ENCODE measurements around the gene KCTD15. TPM values are rescaled to one million over a fixed set of nuclear protein-coding genes. Genes with fewer than 3 reads are reported as not detected.

The KCTD15 gene
- total and polyA plus RNA-seq, 2 of the 4 experiments (the other 2 are of a cell fraction) = 16.3 to 19.6 TPM

DNA sequence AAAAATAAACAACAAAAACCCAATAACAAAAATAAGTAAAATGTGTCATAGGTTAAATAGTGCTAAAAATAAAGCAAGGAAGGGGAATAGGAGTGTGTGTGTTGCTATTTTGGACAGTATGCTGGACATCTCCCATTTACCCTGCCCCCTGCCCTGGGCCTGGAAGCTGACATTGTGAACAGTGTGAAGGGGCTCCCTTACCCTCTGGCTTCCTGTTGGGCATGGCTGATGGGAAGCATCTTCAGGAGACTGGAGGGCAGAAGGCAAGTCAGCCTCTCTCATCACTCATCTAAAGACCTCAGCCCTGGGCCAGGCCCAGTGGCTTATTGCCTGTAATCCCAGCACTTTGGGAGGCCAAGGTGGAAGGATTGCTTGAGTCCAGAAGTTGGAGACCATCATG lies 26.7 kb downstream of the KCTD15 start:
- in situ Hi-C loops (cut with MboI; ENCODE audit: low sequenced_read_pairs) (no loop called here), intact Hi-C loops (cut with micrococcal nuclease) (no loop called here)

More for the DNA sequence above, 26.7 kb downstream of the KCTD15 start:
- no peak overlapping the region for H3K23ac ChIP-seq (ENCODE audit: low read depth, low read length)
- POLR2A ChIA-PET (ENCODE audit: unreplicated experiment) = no interaction called here
- H3K36me3 ChIP-seq (ENCODE audit: control insufficient read depth, insufficient read depth, low read length) = no peaks in the 10 kb centered on the region
- H2AK9ac ChIP-seq (replicated peaks; ENCODE audit: low read depth, low read length, poor library complexity) = no peak overlapping the region
- no peak for DNase-seq
- no peak overlapping the region for H4K8ac ChIP-seq (ENCODE audit: low read depth in 2 of 2, low read length in 2 of 2)
- BruUV-seq (replicated peaks) = no TSS peak
- no peak overlapping the region for H3K18ac ChIP-seq (ENCODE audit: low read depth, low read length)
- no peak overlapping the region for H4K91ac ChIP-seq (ENCODE audit: insufficient read depth, low read depth, low read length)
- H2BK15ac ChIP-seq (ENCODE audit: low read depth, low read length) = no peak overlapping the region
- H3K4me1 ChIP-seq (ENCODE audit: control insufficient read depth, insufficient read depth, low read length) = no peaks in the 10 kb centered on the region; the same call in 1 of the 2 replicates
- no peak overlapping the region for H3K56ac ChIP-seq (ENCODE audit: extremely low read depth, insufficient read depth, low read length)
- ATAC-seq (ENCODE audit: low read depth) = no peak
- no peak overlapping the region for H2AFZ ChIP-seq (replicated peaks; ENCODE audit: low read length, poor library complexity)
- H3K14ac ChIP-seq (replicated peaks; ENCODE audit: low read depth, low read length) = no peak overlapping the region
- no peaks in the 10 kb centered on the region for H3K79me1 ChIP-seq (ENCODE audit: low read depth in 1 of 2, low read length in 2 of 2)
- H3K9me3 ChIP-seq (ENCODE audit: control insufficient read depth, insufficient read depth, low read length) = no peaks in the 10 kb centered on the region
- no peak overlapping the region for H4K5ac ChIP-seq (ENCODE audit: low read depth, low read length)
- H3K27ac ChIP-seq (ENCODE audit: insufficient read depth, low read length) = no peak overlapping the region
- CTCF ChIA-PET = interaction anchor here (0.6 kb wide), 1 partner anchor 21 kb away, joined by 5 read pairs; no protein-coding TSS in a partner anchor
- no peak overlapping the region for H3K4ac ChIP-seq (ENCODE audit: low read depth, low read length)
- no peak overlapping the region for H2BK20ac ChIP-seq (ENCODE audit: low read depth, low read length)
- H4K20me1 ChIP-seq (ENCODE audit: insufficient read depth, low read length) = no peaks in the 10 kb centered on the region
- H2BK5ac ChIP-seq (ENCODE audit: low read depth, low read length, poor library complexity, severe bottlenecking) = no peak overlapping the region
- no peak overlapping the region for H2AK5ac ChIP-seq (ENCODE audit: low read depth, low read length)
- H3K4me3 ChIP-seq (ENCODE audit: insufficient read depth, low read depth, low read length) = no peak overlapping the region
- TF ChIP-seq BHLHE40 (IDR thresholded peaks at IDR 0.05; ENCODE audit: low read depth, low read length) (no peak), MXI1 (IDR thresholded peaks at IDR 0.05; ENCODE audit: borderline replicate concordance, low read depth, low read length) (no peak), POLR2A (IDR thresholded peaks at IDR 0.05; ENCODE audit: low read depth, low read length) (no peak), CEBPB (IDR thresholded peaks at IDR 0.05; ENCODE audit: low read depth, low read length) (no peak), RAD21 (IDR thresholded peaks at IDR 0.05; ENCODE audit: low read length) (no peak)
- no peak overlapping the region for H2BK120ac ChIP-seq (ENCODE audit: low read depth, low read length)
- dilution Hi-C loops (cut with HindIII; ENCODE audit: low sequenced_read_pairs, unreplicated experiment) = no loop called here
- H3K27me3 ChIP-seq (ENCODE audit: control insufficient read depth, insufficient read depth, low read length) = no peaks in the 10 kb centered on the region
- no peak overlapping the region for H3K9ac ChIP-seq (ENCODE audit: low read depth, low read length)
- H3K9me1 ChIP-seq (ENCODE audit: insufficient read depth, low read length) = no peaks in the 10 kb centered on the region
- no peak overlapping the region for H3K4me2 ChIP-seq (ENCODE audit: low read depth, low read length)

Data from IMR-90 (cell line).